Endodermal cell (in vitro differentiated cells): ENCODE results near the gene ATP10B. TPM values are rescaled to one million over a fixed set of nuclear protein-coding genes. Genes with fewer than 3 reads are reported as not detected.

ENCODE experiments used
- DNase-seq: peaks from one replicate; pipeline ENCODE4 v3.0.0-alpha.2; 2017
- H3K27ac ChIP-seq: 2 replicates; pipeline ENCODE4 v1.5.1; 2013; ENCODE audit warnings: mild to moderate bottlenecking, low read depth, low read length, moderate library complexity
- H3K27me3 ChIP-seq: 2 replicates; pipeline ENCODE4 v1.6.1; 2013; ENCODE audit warnings: mild to moderate bottlenecking, low read length, moderate library complexity; ENCODE audit not compliant: insufficient read depth, control insufficient read depth, poor library complexity, severe bottlenecking
- H3K36me3 ChIP-seq: 2 replicates; pipeline ENCODE4 v1.7.0; 2013; ENCODE audit warnings: mild to moderate bottlenecking, low read length, moderate library complexity; ENCODE audit not compliant: control insufficient read depth, insufficient read depth
- H3K4me1 ChIP-seq: one replicate; pipeline ENCODE4 v1.7.0; 2013; ENCODE audit warnings: low read length; ENCODE audit not compliant: control insufficient read depth, insufficient read depth
- H3K4me3 ChIP-seq: 2 replicates; pipeline ENCODE4 v1.5.1; 2013; ENCODE audit warnings: mild to moderate bottlenecking, low read length, moderate library complexity
- H3K9ac ChIP-seq: 2 replicates; pipeline ENCODE4 v1.6.1; 2013; ENCODE audit warnings: mild to moderate bottlenecking, low read length, moderate library complexity; ENCODE audit not compliant: poor library complexity, severe bottlenecking; ENCODE audit errors: extremely low read depth
- H3K9me3 ChIP-seq: 2 replicates; pipeline ENCODE4 v1.6.1; 2013; ENCODE audit warnings: mild to moderate bottlenecking, low read length, moderate library complexity; ENCODE audit not compliant: control insufficient read depth
- H3K27ac Mint-ChIP-seq: 2 replicates; pipeline ENCODE4 v1.8.0; 2020; ENCODE audit warnings: mixed read lengths
- H3K27me3 Mint-ChIP-seq: 2 replicates; pipeline ENCODE4 v1.8.0; 2021; ENCODE audit warnings: mild to moderate bottlenecking, mixed read lengths; ENCODE audit not compliant: insufficient read depth
- H3K36me3 Mint-ChIP-seq: 2 replicates; pipeline ENCODE4 v1.8.0; 2020; ENCODE audit warnings: low read depth, mixed read lengths
- H3K4me1 Mint-ChIP-seq: 2 replicates; pipeline ENCODE4 v1.8.0; 2020; ENCODE audit warnings: mixed read lengths
- H3K4me3 Mint-ChIP-seq: 2 replicates; pipeline ENCODE4 v1.8.0; 2020; ENCODE audit warnings: mild to moderate bottlenecking, moderate library complexity, mixed read lengths
- H3K9me3 Mint-ChIP-seq: 2 replicates; pipeline ENCODE4 v1.8.0; 2020; ENCODE audit warnings: mild to moderate bottlenecking, mixed read lengths
- CTCF ChIP-seq: fragments of 200-600 bp; sonication (generic); conservative IDR thresholded peaks from 2 replicates; pipeline ENCODE4 v1.5.0; 2021; ENCODE audit warnings: antibody characterized with exemption, mild to moderate bottlenecking
- WGBS, 2 experiments: methylation state at CpG; one replicate each; pipeline versions ENCODE4 v1.1.5 to v1.1.7; 2013; ENCODE audit warnings: missing lambda C conversion rate in 2 of 2, mixed read lengths in 1 of 2; ENCODE audit not compliant: insufficient coverage in 1 of 2, insufficient read length in 1 of 2; 5-methylcytosine and 5-hydroxymethylcytosine counted together
- total RNA-seq, 2 donors: library from RNA; stranded (reverse); fragmentation: NEBNext Ultra II Directional in 1 of 2; extraction: Animal tissue kit (Norgen Biotek cat#: 25700) in 1 of 2; gene quantifications; 2 replicates in 1 of 2; 3 replicates in 1 of 2; pipeline ENCODE4 v1.2.1, GENCODE V29; 2021

ATP10B gene
- total RNA-seq, 2 donors from 2014 or later, result 0.15 to 0.38 TPM

- no peak overlapping the region for H3K27ac Mint-ChIP-seq
- H3K4me1 Mint-ChIP-seq, result peaks cover 30% of the 10 kb centered on the region
- no peaks in the 10 kb centered on the region for H3K9me3 ChIP-seq
- DNase-seq, result no peak
- no peaks in the 10 kb centered on the region for H3K36me3 Mint-ChIP-seq
- no peak overlapping the region for H3K27ac ChIP-seq
- H3K4me3 ChIP-seq, result no peak overlapping the region
- no peaks in the 10 kb centered on the region for H3K36me3 ChIP-seq
- no peaks in the 10 kb centered on the region for H3K27me3 ChIP-seq
- H3K9me3 Mint-ChIP-seq, result no peaks in the 10 kb centered on the region
- no peak for TF ChIP-seq CTCF
- H3K4me1 ChIP-seq, result peaks cover 13% of the 10 kb centered on the region
- H3K27me3 Mint-ChIP-seq, result peaks cover 20% of the 10 kb centered on the region
- H3K9ac ChIP-seq, result no peak overlapping the region
- 89 to 92% methylated on average over 5 to 7 of the region's 7 CpGs for WGBS, 2 experiments
- H3K4me3 Mint-ChIP-seq, result no peak overlapping the region
Measured at GRCh38 chr5:160640406-160640805, 211.6 kb downstream of the ATP10B start.

GRCh38 chr5:160638161-160638742 is 213.8 kb downstream of the ATP10B start:
- no peaks in the 10 kb centered on the region for H3K9me3 Mint-ChIP-seq
- Histone ChIP-seq H3K9ac (no peak overlapping the region), H3K4me1 (peaks cover 13% of the 10 kb centered on the region), H3K4me3 (no peak overlapping the region), H3K36me3 (no peaks in the 10 kb centered on the region), H3K27ac (no peak overlapping the region), H3K9me3 (peaks cover 2% of the 10 kb centered on the region), H3K27me3 (no peaks in the 10 kb centered on the region)
- H3K4me3 Mint-ChIP-seq, result no peak overlapping the region
- TF ChIP-seq CTCF, result no peak
- peaks cover 30% of the 10 kb centered on the region for H3K4me1 Mint-ChIP-seq
- no peak overlapping the region for H3K27ac Mint-ChIP-seq
- no peak for DNase-seq
- 80 to 89% methylated on average over 2 to 3 of the region's 3 CpGs for WGBS, 2 experiments
- H3K27me3 Mint-ChIP-seq, result peaks cover 22% of the 10 kb centered on the region
- no peaks in the 10 kb centered on the region for H3K36me3 Mint-ChIP-seq

- no peak overlapping the region for H3K9ac ChIP-seq
- no peak overlapping the region for H3K4me3 Mint-ChIP-seq
- no peaks in the 10 kb centered on the region for H3K27me3 ChIP-seq
- H3K27ac Mint-ChIP-seq, result no peak overlapping the region
- peaks cover 13% of the 10 kb centered on the region for H3K4me1 ChIP-seq
- no peaks in the 10 kb centered on the region for H3K36me3 Mint-ChIP-seq
- peaks cover 22% of the 10 kb centered on the region for H3K27me3 Mint-ChIP-seq
- peaks cover 30% of the 10 kb centered on the region for H3K4me1 Mint-ChIP-seq
- DNase-seq, result no peak
- H3K4me3 ChIP-seq, result no peak overlapping the region
- TF ChIP-seq CTCF, result no peak
- 89 to 100% methylated on average over 1 to 4 of the region's 4 CpGs for WGBS, 2 experiments
- no peak overlapping the region for H3K27ac ChIP-seq
- no peaks in the 10 kb centered on the region for H3K9me3 Mint-ChIP-seq
- H3K9me3 ChIP-seq, result peaks cover 4% of the 10 kb centered on the region
- H3K36me3 ChIP-seq, result no peaks in the 10 kb centered on the region
Measured at GRCh38 chr5:160637357-160638090, 214.5 kb downstream of the ATP10B start.
